ENCODE data around the gene SHISA6. TPM values are rescaled to one million over a fixed set of nuclear protein-coding genes. Genes with fewer than 3 reads are reported as not detected.

Gene SHISA6
- total RNA-seq, 1 experiment from 2014 or later = 2.9 TPM

GRCh38 chr17:11503308-11504035, 262.5 kb downstream of the SHISA6 start:
- H3K14ac ChIP-seq (ENCODE audit: insufficient read depth, low read length) = no peak overlapping the region
- no peaks in the 10 kb centered on the region for H3K79me2 ChIP-seq (ENCODE audit: insufficient read depth, low read length)
- no peaks in the 10 kb centered on the region for H4K20me1 ChIP-seq (ENCODE audit: control insufficient read depth, insufficient read depth, insufficient read length)
- no peak overlapping the region for H3K9ac ChIP-seq (ENCODE audit: extremely low read depth, insufficient read length, low read length)
- H2BK12ac ChIP-seq (ENCODE audit: insufficient read length, low read depth, low read length) = no peak overlapping the region
- WGBS (ENCODE audit: extremely low coverage, insufficient read length, low lambda C conversion rate) = no CpG with 5 or more reads among the region's 9 CpGs
- H3K27ac ChIP-seq (ENCODE audit: insufficient read length, low read depth, low read length) = no peak overlapping the region
- H3K27me3 ChIP-seq (ENCODE audit: insufficient read depth, low read length) = no peaks in the 10 kb centered on the region
- peak; percentile 53 for DNase-seq
- no peak overlapping the region for H2BK120ac ChIP-seq (ENCODE audit: low read depth, low read length, poor library complexity, severe bottlenecking)
- H3K23me2 ChIP-seq (ENCODE audit: insufficient read length, low read depth, low read length, poor library complexity, severe bottlenecking) = no peaks in the 10 kb centered on the region
- no peak overlapping the region for H3K56ac ChIP-seq (ENCODE audit: insufficient read length, low read depth, low read length)
- H3K9me3 ChIP-seq (ENCODE audit: control insufficient read depth, low read depth, low read length) = no peaks in the 10 kb centered on the region
- H3K4me3 Mint-ChIP-seq = no peak overlapping the region
- H3K18ac ChIP-seq (ENCODE audit: insufficient read length, low read depth, low read length) = no peak overlapping the region
- H3K9me3 Mint-ChIP-seq = no peaks in the 10 kb centered on the region
- H4K8ac ChIP-seq (replicated peaks; ENCODE audit: insufficient read length, low read depth, low read length) = no peak overlapping the region
- no peak overlapping the region for H2BK15ac ChIP-seq (ENCODE audit: low read depth, low read length)
- no peaks in the 10 kb centered on the region for H3K4me1 ChIP-seq (ENCODE audit: insufficient read depth, low read length)
- H3K4me1 Mint-ChIP-seq = peaks cover 13 to 14% of the 10 kb centered on the region in 2 experiments; a peak in 3 of 4 replicates
- H3T11ph ChIP-seq (ENCODE audit: low read length) = no peak overlapping the region
- no peak overlapping the region for H2AK5ac ChIP-seq (ENCODE audit: insufficient read length, low read length)
- no peaks in the 10 kb centered on the region for H3K36me3 Mint-ChIP-seq (ENCODE audit: insufficient read depth in 1 of 3, low read depth in 3 of 3)
- no peak overlapping the region for H3K4me2 ChIP-seq (ENCODE audit: insufficient read depth, insufficient read length, low read length)
- peak; percentile 26; the same call in 2 of the 3 replicates for TF ChIP-seq CTCF (conservative IDR thresholded peaks at IDR 0.05)
- no peak overlapping the region for H2BK20ac ChIP-seq (ENCODE audit: low read depth, low read length, poor library complexity, severe bottlenecking)
- no peak overlapping the region for H2AFZ ChIP-seq (ENCODE audit: low read length)
- no peak overlapping the region for H4K5ac ChIP-seq (ENCODE audit: insufficient read length, low read depth, low read length)
- H2BK5ac ChIP-seq (ENCODE audit: insufficient read length, low read length) = no peak overlapping the region
- H3K79me1 ChIP-seq (ENCODE audit: insufficient read depth, low read depth, low read length, poor library complexity, severe bottlenecking) = no peaks in the 10 kb centered on the region
- H3K27ac Mint-ChIP-seq = no peak overlapping the region
- H3K4ac ChIP-seq (ENCODE audit: low read depth, low read length) = no peak overlapping the region
- H3K23ac ChIP-seq (ENCODE audit: insufficient read length, low read depth, low read length) = no peak overlapping the region
- H4K91ac ChIP-seq (ENCODE audit: insufficient read length, low read depth, low read length) = no peak overlapping the region
- H3K27me3 Mint-ChIP-seq (ENCODE audit: low read depth) = peaks cover 3% of the 10 kb centered on the region
